HUES6 (cell line): ENCODE data around the gene EPS8.

ENCODE experiments used
- H3K27ac ChIP-seq: 2 replicates; pipeline ENCODE4 v1.7.0; 2013; ENCODE audit warnings: low read depth, mild to moderate bottlenecking, low read length, inconsistent platforms
- H3K27me3 ChIP-seq: 2 replicates; pipeline ENCODE4 v1.6.1; 2013; ENCODE audit warnings: low read length; ENCODE audit not compliant: control insufficient read depth, insufficient read depth
- H3K36me3 ChIP-seq: 2 replicates; pipeline ENCODE4 v1.6.1; 2013; ENCODE audit warnings: low read length; ENCODE audit not compliant: control insufficient read depth, insufficient read depth
- H3K4me1 ChIP-seq: 2 replicates; pipeline ENCODE4 v1.6.1; 2013; ENCODE audit warnings: low read length; ENCODE audit not compliant: control insufficient read depth, insufficient read depth
- H3K4me3 ChIP-seq: 2 replicates; pipeline ENCODE4 v1.5.1; 2013; ENCODE audit warnings: low read depth, low read length
- H3K9ac ChIP-seq: one replicate; pipeline ENCODE4 v1.6.1; 2013; ENCODE audit warnings: mild to moderate bottlenecking, low read length
- H3K9me3 ChIP-seq: 2 replicates; pipeline ENCODE4 v1.6.1; 2013; ENCODE audit warnings: low read depth, low read length; ENCODE audit not compliant: control insufficient read depth, insufficient read depth

EPS8 gene

GRCh38 chr12:15581006-15581405 is 208.2 kb downstream of the EPS8 start:
- no peaks in the 10 kb centered on the region for H3K4me1 ChIP-seq
- peaks cover 12% of the 10 kb centered on the region for H3K9me3 ChIP-seq
- no peaks in the 10 kb centered on the region for H3K27me3 ChIP-seq
- H3K36me3 ChIP-seq, result no peaks in the 10 kb centered on the region
- H3K9ac ChIP-seq, result no peak overlapping the region
- no peak overlapping the region for H3K4me3 ChIP-seq
- H3K27ac ChIP-seq, result no peak overlapping the region

- H3K27ac ChIP-seq, result no peak overlapping the region
- peaks cover 12% of the 10 kb centered on the region for H3K9me3 ChIP-seq
- H3K4me1 ChIP-seq, result no peaks in the 10 kb centered on the region
- no peak overlapping the region for H3K9ac ChIP-seq
- no peaks in the 10 kb centered on the region for H3K36me3 ChIP-seq
- H3K27me3 ChIP-seq, result no peaks in the 10 kb centered on the region
- H3K4me3 ChIP-seq, result no peak overlapping the region
Observed at GRCh38 chr12:15580431-15580830, 208.8 kb downstream of the EPS8 start.

DNA sequence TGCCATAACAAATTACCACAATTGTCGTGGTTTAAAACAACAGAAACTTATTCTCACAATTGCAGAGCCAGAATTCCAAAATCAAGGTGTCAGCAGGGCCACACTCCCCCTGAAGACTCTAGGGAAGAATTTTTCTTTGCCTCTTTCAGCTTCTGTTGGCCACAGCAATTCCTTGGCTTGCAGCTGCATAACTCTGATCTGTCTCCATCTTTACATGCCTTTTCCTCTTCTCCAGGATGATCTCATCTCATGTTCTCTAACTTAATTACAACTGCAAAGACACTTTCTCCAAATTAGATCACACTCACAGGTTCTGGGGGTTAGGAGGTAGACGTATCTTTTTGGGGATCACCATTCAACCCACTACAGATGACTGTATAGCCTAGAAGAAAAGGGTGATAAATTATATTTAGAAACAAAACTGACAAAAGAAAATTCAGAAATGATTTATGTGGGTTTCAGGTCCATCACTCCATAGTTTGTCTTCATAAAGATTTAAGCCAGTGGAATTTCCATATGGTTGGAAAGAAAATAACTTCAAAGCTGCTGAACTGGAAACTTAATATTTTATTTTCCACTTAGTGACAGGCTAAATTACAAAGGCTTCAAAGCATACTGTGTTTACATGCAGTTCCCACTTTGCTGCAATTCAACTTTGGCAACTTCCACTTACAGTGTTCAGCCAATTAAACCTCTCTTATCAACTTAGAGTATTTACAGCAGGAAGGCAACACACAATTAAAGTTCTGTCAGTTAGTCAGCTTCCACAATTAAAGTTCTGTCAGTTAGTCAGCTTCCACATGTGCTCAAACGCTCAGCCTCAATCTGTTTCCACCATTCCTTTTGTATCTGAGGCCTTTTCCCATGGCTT is 213.3 kb downstream of the EPS8 start:
- no peaks in the 10 kb centered on the region for H3K9me3 ChIP-seq
- H3K27ac ChIP-seq, result no peak overlapping the region
- H3K27me3 ChIP-seq, result no peaks in the 10 kb centered on the region
- no peak overlapping the region for H3K9ac ChIP-seq
- H3K4me1 ChIP-seq, result no peaks in the 10 kb centered on the region
- no peaks in the 10 kb centered on the region for H3K36me3 ChIP-seq
- no peak overlapping the region for H3K4me3 ChIP-seq

DNA sequence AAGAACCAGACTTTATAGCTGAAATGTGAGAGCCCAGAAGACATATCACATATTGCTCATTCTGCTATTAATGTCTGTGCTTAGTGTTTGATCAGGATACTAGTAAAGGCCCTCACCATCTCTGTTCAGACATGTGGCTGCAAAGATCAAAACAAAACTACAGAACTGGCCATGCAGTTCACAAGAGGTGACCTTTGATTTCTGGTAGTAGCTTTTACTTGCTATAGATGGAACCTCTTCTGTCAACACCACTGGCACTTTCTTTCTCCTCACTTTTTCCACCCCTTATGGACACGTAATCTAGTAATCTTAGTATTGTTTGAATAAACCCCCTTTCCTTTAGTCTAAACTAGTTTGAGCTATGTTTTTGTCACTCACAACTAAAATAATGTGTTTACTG is 214.8 kb downstream of the EPS8 start:
- Histone ChIP-seq H3K27me3 (no peaks in the 10 kb centered on the region), H3K4me1 (no peaks in the 10 kb centered on the region), H3K27ac (no peak overlapping the region), H3K36me3 (no peaks in the 10 kb centered on the region), H3K4me3 (no peak overlapping the region), H3K9me3 (no peaks in the 10 kb centered on the region), H3K9ac (no peak overlapping the region)
